GM18873 (cell line): ENCODE measurements around the gene DGCR6.
"Not testable (repeated sequence)": the region's sequence is repeated elsewhere in the genome, so short reads cannot be mapped to it uniquely, and the experiment has no call there.

Source experiments
- ATAC-seq: cut with Tn5 transposase; IDR thresholded peaks from one replicate; pipeline ENCODE4 v1.9.1; 2021; ENCODE audit warnings: mild to moderate bottlenecking, moderate library complexity, moderate number of reproducible peaks; ENCODE audit not compliant: unreplicated experiment, low FRiP score

Gene DGCR6

GRCh38 chr22:18959266-18959665, 53.1 kb downstream of the DGCR6 start:
- ATAC-seq: not testable (repeated sequence)

DNA sequence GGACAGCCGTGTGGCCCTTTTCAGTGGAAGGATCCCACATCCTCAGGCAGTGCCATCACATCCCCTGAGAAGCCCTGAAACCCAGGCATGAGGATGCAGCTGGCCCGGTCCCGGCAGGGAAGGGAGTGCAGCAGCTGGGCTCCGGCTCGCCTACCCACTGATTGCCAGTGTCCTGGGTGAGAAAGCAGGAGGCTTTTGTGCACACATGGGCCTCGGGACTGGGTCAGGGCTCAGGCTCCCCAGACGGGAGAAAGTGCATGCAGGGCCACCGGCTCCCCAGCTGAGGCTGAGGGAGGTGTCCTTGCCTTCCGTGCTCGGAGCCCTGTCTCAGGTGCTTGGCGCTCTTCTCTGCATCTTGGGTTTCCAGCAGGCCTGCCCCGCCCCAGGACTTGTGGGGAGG, 53.6 kb downstream of the DGCR6 start:
- ATAC-seq: not testable (repeated sequence)

DNA sequence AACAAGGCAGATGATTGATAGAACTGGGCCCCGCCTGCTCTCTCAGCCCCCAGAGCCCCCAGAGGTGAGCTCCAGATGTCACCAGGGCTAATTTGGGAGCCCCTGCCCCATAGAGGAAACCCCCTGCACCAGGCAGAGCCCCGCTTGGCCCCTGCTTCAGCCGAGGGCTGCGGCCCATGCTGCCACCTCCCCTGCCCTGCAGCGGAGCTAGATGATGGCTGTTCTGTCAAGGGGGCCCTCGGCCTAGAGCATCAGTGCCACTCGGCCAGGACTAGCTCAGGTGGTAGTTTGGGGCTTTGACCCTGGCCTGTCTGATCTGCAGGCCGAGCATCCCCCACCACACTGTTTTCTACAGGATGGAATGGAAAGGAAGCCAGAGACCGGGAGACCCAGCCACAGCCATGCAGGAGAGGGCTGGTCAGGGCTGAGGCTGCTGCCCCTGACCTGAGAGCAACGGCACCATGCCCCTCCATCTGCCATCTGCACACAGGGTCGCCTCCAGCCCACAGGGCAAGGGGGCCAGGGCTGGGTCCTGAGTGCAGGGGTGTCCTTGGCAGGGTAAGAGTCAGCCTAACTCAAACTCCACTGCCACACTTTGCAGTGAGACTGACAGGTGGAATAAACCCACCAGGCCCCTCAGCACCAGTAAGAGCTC, 54.2 kb downstream of the DGCR6 start:
- not testable (repeated sequence) for ATAC-seq

DNA sequence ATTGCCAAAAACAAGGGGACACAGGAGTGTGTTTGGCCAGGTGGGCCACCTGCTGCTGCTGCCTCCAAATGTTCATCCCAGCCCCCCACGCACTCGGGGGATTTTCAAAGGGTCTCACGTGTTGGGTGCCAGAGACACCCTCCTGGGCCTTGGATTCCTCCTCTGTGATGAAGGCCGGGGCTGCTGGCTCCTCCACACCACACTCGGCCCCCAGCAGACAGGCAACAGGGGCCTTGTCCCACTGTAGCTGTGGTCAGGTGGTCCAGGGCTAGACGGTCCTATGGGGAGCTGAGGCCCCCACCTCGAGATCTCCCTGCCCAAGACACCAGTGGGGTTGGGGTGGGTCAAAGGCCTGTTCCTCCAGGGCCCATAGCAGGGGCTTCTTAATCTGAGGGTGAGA, 55.1 kb downstream of the DGCR6 start:
- ATAC-seq: not testable (repeated sequence)
